ENCODE results near the gene ESRRB.
A peak's percentile ranks its signal among the peaks of the same experiment; 100 is the strongest.

ESRRB gene

GRCh38 chr14:76541594-76542219, 165.8 kb downstream of the ESRRB start:
- H3K4me3 ChIP-seq (ENCODE audit: low read length) = no peak overlapping the region
- no peak for DNase-seq (ENCODE audit: low read depth)
- TF ChIP-seq CTCF (conservative IDR thresholded peaks at IDR 0.05; ENCODE audit: low read length) = no peak

GRCh38 chr14:76546426-76547221, 170.7 kb downstream of the ESRRB start:
- DNase-seq (ENCODE audit: low read depth) = no peak
- no peak overlapping the region for H3K4me3 ChIP-seq (ENCODE audit: low read length)
- peak; percentile 47 for TF ChIP-seq CTCF (conservative IDR thresholded peaks at IDR 0.05; ENCODE audit: low read length)

GRCh38 chr14:76547831-76548230, 171.9 kb downstream of the ESRRB start:
- DNase-seq (ENCODE audit: low read depth) = no peak
- H3K4me3 ChIP-seq (ENCODE audit: low read length) = no peak overlapping the region
- no peak for TF ChIP-seq CTCF (conservative IDR thresholded peaks at IDR 0.05; ENCODE audit: low read length)

GRCh38 chr14:76550534-76550933, 174.6 kb downstream of the ESRRB start:
- TF ChIP-seq CTCF (conservative IDR thresholded peaks at IDR 0.05; ENCODE audit: low read length) = no peak
- H3K4me3 ChIP-seq (ENCODE audit: low read length) = no peak overlapping the region
- DNase-seq (ENCODE audit: low read depth) = no peak

- TF ChIP-seq CTCF (conservative IDR thresholded peaks at IDR 0.05; ENCODE audit: low read length) = no peak
- DNase-seq (ENCODE audit: low read depth) = no peak
Observed at GRCh38 chr14:76551116-76551515, 175.2 kb downstream of the ESRRB start.

More at GRCh38 chr14:76551116-76551515, 175.2 kb downstream of the ESRRB start:
- H3K4me3 ChIP-seq (ENCODE audit: low read length) = no peak overlapping the region

All from AG10803 (cell line).